ENCODE results near the gene ATMIN.

- TF ChIP-seq ZNF431 (CRISPR knock-in tag; IDR thresholded peaks at IDR 0.05; ENCODE audit: borderline replicate concordance, low read depth) (no peak), SP140L (CRISPR knock-in tag; IDR thresholded peaks at IDR 0.05; ENCODE audit: borderline replicate concordance) (no peak), HOMEZ (CRISPR knock-in tag; IDR thresholded peaks at IDR 0.05; ENCODE audit: low read depth) (no peak), REST (IDR thresholded peaks at IDR 0.05; ENCODE audit: borderline replicate concordance in 1 of 2, low read depth in 1 of 2, low read length in 2 of 2) (no peak), HINFP (CRISPR knock-in tag; IDR thresholded peaks at IDR 0.05; ENCODE audit: low read depth) (no peak), POLR2AphosphoS2 (IDR thresholded peaks at IDR 0.05; ENCODE audit: low read depth, low read length) (no peak), U2AF2 (IDR thresholded peaks at IDR 0.05; ENCODE audit: low read depth, low read length) (no peak), ZNF234 (CRISPR knock-in tag; conservative IDR thresholded peaks at IDR 0.05) (no peak), KDM2A (CRISPR knock-in tag; IDR thresholded peaks at IDR 0.05; ENCODE audit: borderline replicate concordance, low read depth) (no peak)
These were observed 25.1 kb downstream of the ATMIN start for GRCh38 chr16:81060576-81061306.
